Uterus (tissue), 4 donors: ENCODE measurements around the gene SNIP1. TPM values are rescaled to one million over a fixed set of nuclear protein-coding genes. Genes with fewer than 3 reads are reported as not detected.
"Not testable (repeated sequence)": the region's sequence is repeated elsewhere in the genome, so short reads cannot be mapped to it uniquely, and the experiment has no call there.

Experiments used
- DNase-seq, 2 donors: peaks; one replicate each; pipeline ENCODE4 v3.0.0-alpha.2; 2019 to 2020
- H3K27ac ChIP-seq, 2 donors: fragments of 200-600 bp; sonication (generic); 1 replicate in 1 of 2; 2 replicates in 1 of 2; pipeline ENCODE4 v1.5.1; 2016 to 2018
- H3K27me3 ChIP-seq, 2 donors: fragments of 200-600 bp; sonication (generic); one replicate each; pipeline ENCODE4 v1.5.1; 2018 to 2019; ENCODE audit warnings: control low read depth in 1 of 2
- H3K36me3 ChIP-seq, 2 donors: fragments of 200-600 bp; sonication (generic); one replicate each; pipeline ENCODE4 v1.5.1; 2019; ENCODE audit warnings: control low read depth in 1 of 2
- H3K4me1 ChIP-seq, 2 donors: fragments of 200-600 bp; sonication (generic); one replicate each; pipeline ENCODE4 v1.5.1; 2018 to 2019; ENCODE audit warnings: control low read depth in 1 of 2
- H3K4me3 ChIP-seq, 2 donors: fragments of 200-600 bp; sonication (generic); 1 replicate in 1 of 2; 2 replicates in 1 of 2; pipeline ENCODE4 v1.5.1; 2018 to 2019; ENCODE audit warnings: mild to moderate bottlenecking in 1 of 2
- H3K9me3 ChIP-seq, 2 donors: fragments of 200-600 bp; sonication (generic); one replicate each; pipeline ENCODE4 v1.5.1; 2019; ENCODE audit warnings: control low read depth in 1 of 2
- CTCF ChIP-seq, 4 experiments: fragments of 200-600 bp in 2 of 4; fragments of 450-650 bp in 2 of 4; sonication (generic) in 2 of 4; IDR thresholded peaks; one replicate each; pipeline ENCODE4 v1.5.1; 2016 to 2019; ENCODE audit warnings: antibody characterized with exemption in 4 of 4, mild to moderate bottlenecking in 2 of 4, moderate library complexity in 1 of 4
- POLR2A ChIP-seq, 2 donors: fragments of 450-650 bp; IDR thresholded peaks; one replicate each; pipeline ENCODE4 v1.6.1; 2016; ENCODE audit warnings: antibody characterized with exemption in 2 of 2, mild to moderate bottlenecking in 1 of 2, moderate library complexity in 1 of 2
- intact Hi-C: fragments of 100-400 bp; cut with DNase I; formaldehyde crosslinking; loops from one replicate; pipeline ENCODE4 v1.15.1; 2023; ENCODE audit warnings: low total_unique reads
- total RNA-seq, 4 donors: library from RNA; depleted of rRNA in 3 of 4; stranded (reverse); fragments of >200 nt in 3 of 4; gene quantifications; one replicate each; pipeline versions ENCODE4 v1.1.0 to v1.2.4, GENCODE V29; 2014 to 2023
- donor health status: DM: yes; HTN: yes; CAD: no.

Gene SNIP1
- total RNA-seq, 4 donors from 2014 or later: 2.0 to 21.2 (median 16.9) TPM

- no peaks in the 10 kb centered on the region for H3K9me3 ChIP-seq
- H3K36me3 ChIP-seq: no peaks in the 10 kb centered on the region
- H3K4me1 ChIP-seq: peaks cover 0 to 4% of the 10 kb centered on the region in 2 donors
- intact Hi-C loops: no loop called here
- H3K27me3 ChIP-seq: no peaks in the 10 kb centered on the region
- H3K27ac ChIP-seq: no peak overlapping the region
- TF ChIP-seq POLR2A (IDR thresholded peaks at IDR 0.05) (no peak), CTCF (IDR thresholded peaks at IDR 0.05) (no peak)
- no peak for DNase-seq
- H3K4me3 ChIP-seq: no peak overlapping the region
These were observed 16.7 kb downstream of the SNIP1 start for GRCh38 chr1:37537378-37537777.

GRCh38 chr1:37533317-37534093, 20.6 kb downstream of the SNIP1 start:
- H3K9me3 ChIP-seq: no peaks in the 10 kb centered on the region
- no peaks in the 10 kb centered on the region for H3K36me3 ChIP-seq
- H3K27ac ChIP-seq: peak overlapping the region in 1 of 2 donors; percentile 57
- TF ChIP-seq CTCF (IDR thresholded peaks at IDR 0.05) (no peak), POLR2A (IDR thresholded peaks at IDR 0.05) (no peak)
- peaks cover 0 to 4% of the 10 kb centered on the region in 2 donors for H3K4me1 ChIP-seq
- intact Hi-C loops: no loop called here
- H3K4me3 ChIP-seq: no peak overlapping the region
- no peaks in the 10 kb centered on the region for H3K27me3 ChIP-seq
- no peak for DNase-seq

GRCh38 chr1:37532418-37533156, 21.5 kb downstream of the SNIP1 start:
- H3K27ac ChIP-seq, intact Hi-C loops, H3K27me3 ChIP-seq, H3K4me1 ChIP-seq, DNase-seq, H3K9me3 ChIP-seq, H3K36me3 ChIP-seq, H3K4me3 ChIP-seq: not testable (repeated sequence)

- H3K4me1 ChIP-seq, H3K27me3 ChIP-seq, DNase-seq, H3K4me3 ChIP-seq, H3K9me3 ChIP-seq, H3K36me3 ChIP-seq, H3K27ac ChIP-seq, intact Hi-C loops: not testable (repeated sequence)
These were observed 24.2 kb downstream of the SNIP1 start for GRCh38 chr1:37529888-37530287.

GRCh38 chr1:37519613-37520012, 34.5 kb downstream of the SNIP1 start:
- TF ChIP-seq POLR2A (IDR thresholded peaks at IDR 0.05) (no peak), CTCF (IDR thresholded peaks at IDR 0.05) (no peak)
- H3K4me3 ChIP-seq: no peak overlapping the region
- no peak overlapping the region for H3K27ac ChIP-seq
- no peaks in the 10 kb centered on the region for H3K4me1 ChIP-seq
- no peaks in the 10 kb centered on the region for H3K9me3 ChIP-seq
- intact Hi-C loops: no loop called here
- no peaks in the 10 kb centered on the region for H3K36me3 ChIP-seq
- DNase-seq: no peak
- no peaks in the 10 kb centered on the region for H3K27me3 ChIP-seq

- H3K27me3 ChIP-seq, H3K4me1 ChIP-seq, H3K4me3 ChIP-seq, H3K36me3 ChIP-seq, H3K27ac ChIP-seq, DNase-seq, intact Hi-C loops, H3K9me3 ChIP-seq: not testable (repeated sequence)
These were observed 35.2 kb downstream of the SNIP1 start for GRCh38 chr1:37518929-37519328.

GRCh38 chr1:37518241-37518640, 35.9 kb downstream of the SNIP1 start:
- H3K27me3 ChIP-seq, H3K36me3 ChIP-seq, H3K27ac ChIP-seq, H3K4me3 ChIP-seq, H3K4me1 ChIP-seq, H3K9me3 ChIP-seq, intact Hi-C loops, DNase-seq: not testable (repeated sequence)
